ENCODE measurements around the gene IL6ST.

DNA sequence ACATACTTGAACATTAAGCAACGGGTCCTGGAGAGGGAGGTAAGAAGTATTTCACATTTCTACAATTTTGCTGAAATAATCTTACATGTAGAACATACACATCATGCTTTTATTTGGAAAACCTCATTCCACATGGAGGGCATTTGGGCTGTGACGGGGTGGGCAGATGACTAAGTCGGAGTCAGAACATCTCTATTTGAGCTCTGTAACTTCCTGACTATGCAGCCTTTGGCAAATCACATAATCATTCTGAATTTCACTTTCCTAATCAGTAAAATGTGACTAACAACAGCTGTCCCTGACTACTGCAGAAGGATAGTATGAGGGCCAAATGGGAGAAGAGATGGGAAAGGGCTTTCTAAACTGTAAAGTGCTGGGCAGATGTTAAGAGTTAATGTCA lies 17.1 kb upstream of the IL6ST start:
- TF ChIP-seq, protein P1, sequence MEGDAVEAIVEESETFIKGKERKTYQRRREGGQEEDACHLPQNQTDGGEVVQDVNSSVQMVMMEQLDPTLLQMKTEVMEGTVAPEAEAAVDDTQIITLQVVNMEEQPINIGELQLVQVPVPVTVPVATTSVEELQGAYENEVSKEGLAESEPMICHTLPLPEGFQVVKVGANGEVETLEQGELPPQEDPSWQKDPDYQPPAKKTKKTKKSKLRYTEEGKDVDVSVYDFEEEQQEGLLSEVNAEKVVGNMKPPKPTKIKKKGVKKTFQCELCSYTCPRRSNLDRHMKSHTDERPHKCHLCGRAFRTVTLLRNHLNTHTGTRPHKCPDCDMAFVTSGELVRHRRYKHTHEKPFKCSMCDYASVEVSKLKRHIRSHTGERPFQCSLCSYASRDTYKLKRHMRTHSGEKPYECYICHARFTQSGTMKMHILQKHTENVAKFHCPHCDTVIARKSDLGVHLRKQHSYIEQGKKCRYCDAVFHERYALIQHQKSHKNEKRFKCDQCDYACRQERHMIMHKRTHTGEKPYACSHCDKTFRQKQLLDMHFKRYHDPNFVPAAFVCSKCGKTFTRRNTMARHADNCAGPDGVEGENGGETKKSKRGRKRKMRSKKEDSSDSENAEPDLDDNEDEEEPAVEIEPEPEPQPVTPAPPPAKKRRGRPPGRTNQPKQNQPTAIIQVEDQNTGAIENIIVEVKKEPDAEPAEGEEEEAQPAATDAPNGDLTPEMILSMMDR (IDR thresholded peaks at IDR 0.05) = no peak
- no peak for TF ChIP-seq POLR2A (IDR thresholded peaks at IDR 0.05)
- no peak for TF ChIP-seq POLR2AphosphoS5 (IDR thresholded peaks at IDR 0.05)

All from prostate gland (tissue), 2 donors.